Measurements from ENCODE around the gene PLXNA2.

The PLXNA2 gene

GRCh38 chr1:208230668-208231529 lies 13.3 kb downstream of the PLXNA2 start:
- no peak for ATAC-seq
- no peak for TF ChIP-seq ZNF70 (CRISPR knock-in tag; IDR thresholded peaks at IDR 0.05)
- TF ChIP-seq ZNF8 (CRISPR knock-in tag; IDR thresholded peaks at IDR 0.05) = no peak
- TF ChIP-seq TCF4 (CRISPR knock-in tag; IDR thresholded peaks at IDR 0.05; ENCODE audit: borderline replicate concordance) = no peak
- no peak for TF ChIP-seq GLIS3 (CRISPR knock-in tag; IDR thresholded peaks at IDR 0.05)
- TF ChIP-seq ARNTL (CRISPR knock-in tag; IDR thresholded peaks at IDR 0.05; ENCODE audit: borderline replicate concordance, low read depth) = no peak
- TF ChIP-seq, protein P1, sequence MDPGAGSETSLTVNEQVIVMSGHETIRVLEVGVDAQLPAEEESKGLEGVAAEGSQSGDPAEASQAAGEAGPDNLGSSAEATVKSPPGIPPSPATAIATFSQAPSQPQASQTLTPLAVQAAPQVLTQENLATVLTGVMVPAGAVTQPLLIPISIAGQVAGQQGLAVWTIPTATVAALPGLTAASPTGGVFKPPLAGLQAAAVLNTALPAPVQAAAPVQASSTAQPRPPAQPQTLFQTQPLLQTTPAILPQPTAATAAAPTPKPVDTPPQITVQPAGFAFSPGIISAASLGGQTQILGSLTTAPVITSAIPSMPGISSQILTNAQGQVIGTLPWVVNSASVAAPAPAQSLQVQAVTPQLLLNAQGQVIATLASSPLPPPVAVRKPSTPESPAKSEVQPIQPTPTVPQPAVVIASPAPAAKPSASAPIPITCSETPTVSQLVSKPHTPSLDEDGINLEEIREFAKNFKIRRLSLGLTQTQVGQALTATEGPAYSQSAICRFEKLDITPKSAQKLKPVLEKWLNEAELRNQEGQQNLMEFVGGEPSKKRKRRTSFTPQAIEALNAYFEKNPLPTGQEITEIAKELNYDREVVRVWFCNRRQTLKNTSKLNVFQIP (CRISPR knock-in tag; IDR thresholded peaks at IDR 0.05; ENCODE audit: borderline replicate concordance, low read depth) = no peak
- TF ChIP-seq, protein P2, sequence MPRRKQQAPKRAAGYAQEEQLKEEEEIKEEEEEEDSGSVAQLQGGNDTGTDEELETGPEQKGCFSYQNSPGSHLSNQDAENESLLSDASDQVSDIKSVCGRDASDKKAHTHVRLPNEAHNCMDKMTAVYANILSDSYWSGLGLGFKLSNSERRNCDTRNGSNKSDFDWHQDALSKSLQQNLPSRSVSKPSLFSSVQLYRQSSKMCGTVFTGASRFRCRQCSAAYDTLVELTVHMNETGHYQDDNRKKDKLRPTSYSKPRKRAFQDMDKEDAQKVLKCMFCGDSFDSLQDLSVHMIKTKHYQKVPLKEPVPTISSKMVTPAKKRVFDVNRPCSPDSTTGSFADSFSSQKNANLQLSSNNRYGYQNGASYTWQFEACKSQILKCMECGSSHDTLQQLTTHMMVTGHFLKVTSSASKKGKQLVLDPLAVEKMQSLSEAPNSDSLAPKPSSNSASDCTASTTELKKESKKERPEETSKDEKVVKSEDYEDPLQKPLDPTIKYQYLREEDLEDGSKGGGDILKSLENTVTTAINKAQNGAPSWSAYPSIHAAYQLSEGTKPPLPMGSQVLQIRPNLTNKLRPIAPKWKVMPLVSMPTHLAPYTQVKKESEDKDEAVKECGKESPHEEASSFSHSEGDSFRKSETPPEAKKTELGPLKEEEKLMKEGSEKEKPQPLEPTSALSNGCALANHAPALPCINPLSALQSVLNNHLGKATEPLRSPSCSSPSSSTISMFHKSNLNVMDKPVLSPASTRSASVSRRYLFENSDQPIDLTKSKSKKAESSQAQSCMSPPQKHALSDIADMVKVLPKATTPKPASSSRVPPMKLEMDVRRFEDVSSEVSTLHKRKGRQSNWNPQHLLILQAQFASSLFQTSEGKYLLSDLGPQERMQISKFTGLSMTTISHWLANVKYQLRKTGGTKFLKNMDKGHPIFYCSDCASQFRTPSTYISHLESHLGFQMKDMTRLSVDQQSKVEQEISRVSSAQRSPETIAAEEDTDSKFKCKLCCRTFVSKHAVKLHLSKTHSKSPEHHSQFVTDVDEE (CRISPR knock-in tag; IDR thresholded peaks at IDR 0.05) = no peak
- TF ChIP-seq ZFP30 (CRISPR knock-in tag; IDR thresholded peaks at IDR 0.05) = no peak
- no peak for TF ChIP-seq CSDC2 (CRISPR knock-in tag; IDR thresholded peaks at IDR 0.05)

DNA sequence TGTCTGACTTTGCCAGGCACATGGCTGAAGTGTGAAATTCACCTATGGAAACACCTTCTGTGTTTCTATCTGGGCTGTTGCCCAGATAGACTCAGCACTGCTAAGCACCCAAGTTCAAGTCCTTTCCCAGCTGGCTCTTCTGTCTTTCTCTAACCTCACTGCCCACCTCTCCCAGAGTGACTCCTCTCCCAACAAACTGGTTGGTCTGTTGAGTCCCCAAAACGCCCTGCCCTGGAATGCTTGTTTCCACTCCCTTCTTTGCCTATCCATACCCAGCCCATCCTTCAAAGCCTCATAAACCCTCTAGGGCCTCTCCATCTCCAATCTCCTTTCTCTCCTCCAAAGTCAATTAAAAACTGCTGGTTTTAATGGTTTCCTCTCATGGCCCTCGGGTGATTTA lies 15.6 kb downstream of the PLXNA2 start:
- TF ChIP-seq GLIS3 (CRISPR knock-in tag; IDR thresholded peaks at IDR 0.05) (no peak), SNAI2 (CRISPR knock-in tag; IDR thresholded peaks at IDR 0.05) (no peak), ZFP3 (CRISPR knock-in tag; IDR thresholded peaks at IDR 0.05) (no peak), CSRNP3 (CRISPR knock-in tag; IDR thresholded peaks at IDR 0.05) (no peak), TOX (CRISPR knock-in tag; IDR thresholded peaks at IDR 0.05; ENCODE audit: borderline replicate concordance) (no peak), ZNF565 (CRISPR knock-in tag; conservative IDR thresholded peaks at IDR 0.05; ENCODE audit: low read depth) (no peak), ZNF8 (CRISPR knock-in tag; IDR thresholded peaks at IDR 0.05) (no peak), BACH2 (CRISPR knock-in tag; IDR thresholded peaks at IDR 0.05; ENCODE audit: borderline replicate concordance) (no peak), CSDC2 (CRISPR knock-in tag; IDR thresholded peaks at IDR 0.05) (no peak), ESRRG (CRISPR knock-in tag; IDR thresholded peaks at IDR 0.05) (no peak)
- TF ChIP-seq, protein P3, sequence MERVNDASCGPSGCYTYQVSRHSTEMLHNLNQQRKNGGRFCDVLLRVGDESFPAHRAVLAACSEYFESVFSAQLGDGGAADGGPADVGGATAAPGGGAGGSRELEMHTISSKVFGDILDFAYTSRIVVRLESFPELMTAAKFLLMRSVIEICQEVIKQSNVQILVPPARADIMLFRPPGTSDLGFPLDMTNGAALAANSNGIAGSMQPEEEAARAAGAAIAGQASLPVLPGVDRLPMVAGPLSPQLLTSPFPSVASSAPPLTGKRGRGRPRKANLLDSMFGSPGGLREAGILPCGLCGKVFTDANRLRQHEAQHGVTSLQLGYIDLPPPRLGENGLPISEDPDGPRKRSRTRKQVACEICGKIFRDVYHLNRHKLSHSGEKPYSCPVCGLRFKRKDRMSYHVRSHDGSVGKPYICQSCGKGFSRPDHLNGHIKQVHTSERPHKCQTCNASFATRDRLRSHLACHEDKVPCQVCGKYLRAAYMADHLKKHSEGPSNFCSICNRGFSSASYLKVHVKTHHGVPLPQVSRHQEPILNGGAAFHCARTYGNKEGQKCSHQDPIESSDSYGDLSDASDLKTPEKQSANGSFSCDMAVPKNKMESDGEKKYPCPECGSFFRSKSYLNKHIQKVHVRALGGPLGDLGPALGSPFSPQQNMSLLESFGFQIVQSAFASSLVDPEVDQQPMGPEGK (CRISPR knock-in tag; IDR thresholded peaks at IDR 0.05; ENCODE audit: borderline replicate concordance) = no peak
- TF ChIP-seq, protein P4, sequence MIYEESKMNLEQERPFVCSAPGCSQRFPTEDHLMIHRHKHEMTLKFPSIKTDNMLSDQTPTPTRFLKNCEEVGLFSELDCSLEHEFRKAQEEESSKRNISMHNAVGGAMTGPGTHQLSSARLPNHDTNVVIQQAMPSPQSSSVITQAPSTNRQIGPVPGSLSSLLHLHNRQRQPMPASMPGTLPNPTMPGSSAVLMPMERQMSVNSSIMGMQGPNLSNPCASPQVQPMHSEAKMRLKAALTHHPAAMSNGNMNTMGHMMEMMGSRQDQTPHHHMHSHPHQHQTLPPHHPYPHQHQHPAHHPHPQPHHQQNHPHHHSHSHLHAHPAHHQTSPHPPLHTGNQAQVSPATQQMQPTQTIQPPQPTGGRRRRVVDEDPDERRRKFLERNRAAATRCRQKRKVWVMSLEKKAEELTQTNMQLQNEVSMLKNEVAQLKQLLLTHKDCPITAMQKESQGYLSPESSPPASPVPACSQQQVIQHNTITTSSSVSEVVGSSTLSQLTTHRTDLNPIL (CRISPR knock-in tag; IDR thresholded peaks at IDR 0.05; ENCODE audit: low read depth) = no peak
- no peak for ATAC-seq

DNA sequence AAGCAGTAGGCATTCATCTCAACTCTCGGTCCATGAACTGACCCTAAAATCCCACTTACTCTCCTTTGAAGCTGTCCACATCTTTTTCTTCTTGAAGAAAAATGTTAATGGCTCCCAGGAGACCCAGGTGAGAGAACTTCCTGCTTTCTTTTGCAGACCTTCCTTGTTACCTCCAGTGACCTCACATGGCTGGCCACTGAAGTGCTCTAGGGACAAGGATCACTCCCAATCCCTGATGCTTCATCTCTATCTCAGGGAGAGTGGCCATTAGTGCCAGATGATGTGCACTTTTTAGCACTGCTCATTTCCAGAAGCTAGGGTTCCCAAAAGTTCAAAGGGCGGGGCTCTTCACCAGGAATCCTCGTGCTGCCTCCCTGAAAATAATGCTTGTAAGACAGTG lies 16.2 kb downstream of the PLXNA2 start:
- no peak for ATAC-seq

More for the DNA sequence above, 16.2 kb downstream of the PLXNA2 start:
- TF ChIP-seq TOX (CRISPR knock-in tag; IDR thresholded peaks at IDR 0.05; ENCODE audit: borderline replicate concordance) (no peak), ZFP30 (CRISPR knock-in tag; IDR thresholded peaks at IDR 0.05) (no peak), PPARA (CRISPR knock-in tag; IDR thresholded peaks at IDR 0.05; ENCODE audit: borderline replicate concordance) (no peak), ISL1 (CRISPR knock-in tag; IDR thresholded peaks at IDR 0.05) (no peak), ARNTL (CRISPR knock-in tag; IDR thresholded peaks at IDR 0.05; ENCODE audit: borderline replicate concordance, low read depth) (no peak), TCF4 (CRISPR knock-in tag; IDR thresholded peaks at IDR 0.05; ENCODE audit: borderline replicate concordance) (no peak), ZNF8 (CRISPR knock-in tag; IDR thresholded peaks at IDR 0.05) (no peak), CSRNP3 (CRISPR knock-in tag; IDR thresholded peaks at IDR 0.05) (no peak), ZFP3 (CRISPR knock-in tag; IDR thresholded peaks at IDR 0.05) (no peak), ZNF565 (CRISPR knock-in tag; conservative IDR thresholded peaks at IDR 0.05; ENCODE audit: low read depth) (no peak), RARB (CRISPR knock-in tag; IDR thresholded peaks at IDR 0.05) (no peak), SNAI2 (CRISPR knock-in tag; IDR thresholded peaks at IDR 0.05) (no peak)
- TF ChIP-seq, protein P4 (CRISPR knock-in tag; IDR thresholded peaks at IDR 0.05; ENCODE audit: low read depth) = no peak
